ENCODE measurements around the gene BCLAF3.

The BCLAF3 gene

DNA sequence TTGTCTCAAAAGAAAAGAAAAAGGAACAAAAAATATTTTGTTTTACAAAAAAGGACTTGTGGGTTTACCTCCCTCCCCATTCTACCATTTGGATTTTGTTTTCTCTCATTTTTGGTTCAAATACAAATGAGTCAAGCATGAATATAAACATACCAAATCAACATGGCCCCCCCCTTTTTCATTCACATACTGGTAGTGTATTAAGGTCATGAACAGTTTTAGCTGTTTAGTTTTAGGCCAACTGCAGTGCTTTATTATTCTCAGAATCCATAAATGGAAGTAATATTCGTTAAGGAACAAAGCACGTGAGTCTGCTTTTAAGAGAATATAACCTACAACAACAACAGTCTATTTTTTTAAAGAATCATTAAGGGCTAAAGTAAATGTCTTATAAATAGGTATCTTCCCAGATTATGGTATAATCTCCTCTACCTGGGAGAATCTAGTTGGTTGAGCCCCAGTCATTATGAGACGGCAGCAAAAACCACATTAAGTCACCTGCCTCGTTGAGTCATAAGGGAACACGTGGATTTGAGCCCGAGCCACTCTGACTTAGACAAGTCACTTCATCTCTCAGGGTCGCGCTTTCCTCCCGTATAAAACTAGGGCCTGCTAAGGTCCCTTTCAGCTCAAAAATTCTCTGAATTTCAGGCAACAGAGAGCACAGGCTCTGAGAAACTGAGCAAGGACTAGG is 26.7 kb downstream of the BCLAF3 start:
- DNase-seq: no peak

- DNase-seq: no peak
Observed at GRCh38 chrX:19960913-19961312, 29.9 kb downstream of the BCLAF3 start.

GRCh38 chrX:19958552-19959486 is 32.0 kb downstream of the BCLAF3 start:
- DNase-seq: no peak

DNA sequence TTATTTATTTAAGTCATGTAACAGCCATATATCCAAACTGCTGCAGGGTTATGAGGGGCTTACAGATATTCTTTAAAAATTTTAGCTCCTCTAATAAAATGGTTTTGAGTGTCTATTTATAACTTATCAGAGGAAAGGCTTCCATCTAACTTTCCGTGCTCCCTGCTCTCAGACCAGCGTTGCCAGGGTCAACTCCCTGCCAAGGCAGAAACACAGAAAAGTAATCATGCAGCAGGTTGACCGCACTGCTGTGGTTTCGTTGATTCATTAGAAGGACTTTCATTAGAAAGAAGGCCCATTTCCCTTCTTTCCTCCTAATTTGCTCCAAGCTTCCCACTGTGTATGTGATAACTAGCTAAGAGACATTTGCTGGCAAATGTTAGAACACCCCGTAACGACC is 33.9 kb downstream of the BCLAF3 start:
- DNase-seq: no peak

DNA sequence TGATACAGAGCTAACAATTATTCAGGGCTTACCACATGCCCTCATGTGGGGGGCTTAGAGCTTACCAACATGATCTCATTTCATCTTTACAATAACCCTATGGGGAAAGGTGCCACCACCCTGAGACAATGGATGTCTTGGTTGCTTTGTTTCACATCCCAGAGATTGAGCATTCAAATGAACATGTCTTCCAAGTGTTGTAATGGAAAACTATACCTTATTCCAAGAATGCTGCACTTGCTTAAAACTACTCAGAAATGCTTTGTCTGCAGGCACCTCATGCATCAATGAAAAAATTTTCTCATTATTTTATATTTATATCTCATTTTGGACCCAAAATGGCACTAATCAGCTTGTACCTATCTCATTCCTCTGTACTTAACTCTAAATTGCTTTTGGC is 34.6 kb downstream of the BCLAF3 start:
- no peak for DNase-seq

DNA sequence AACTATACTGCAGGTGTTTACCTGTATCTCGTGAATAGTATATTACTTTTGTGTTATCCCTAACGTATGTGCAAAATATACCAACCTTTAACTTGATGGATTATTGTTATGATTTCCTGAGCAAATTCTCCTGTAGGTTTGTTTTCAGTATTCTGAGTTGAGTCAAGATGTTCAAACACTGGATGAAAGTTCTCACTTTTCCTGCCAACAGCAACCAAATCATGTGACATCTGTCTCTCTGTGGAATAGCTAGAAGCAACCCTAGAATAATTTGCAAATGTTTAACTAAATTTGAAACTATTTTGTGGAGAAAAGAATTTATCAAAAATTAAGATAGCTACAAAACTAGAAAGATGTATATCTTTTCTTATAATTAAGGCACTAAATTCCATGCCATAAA is 35.6 kb downstream of the BCLAF3 start:
- DNase-seq: no peak

DNA sequence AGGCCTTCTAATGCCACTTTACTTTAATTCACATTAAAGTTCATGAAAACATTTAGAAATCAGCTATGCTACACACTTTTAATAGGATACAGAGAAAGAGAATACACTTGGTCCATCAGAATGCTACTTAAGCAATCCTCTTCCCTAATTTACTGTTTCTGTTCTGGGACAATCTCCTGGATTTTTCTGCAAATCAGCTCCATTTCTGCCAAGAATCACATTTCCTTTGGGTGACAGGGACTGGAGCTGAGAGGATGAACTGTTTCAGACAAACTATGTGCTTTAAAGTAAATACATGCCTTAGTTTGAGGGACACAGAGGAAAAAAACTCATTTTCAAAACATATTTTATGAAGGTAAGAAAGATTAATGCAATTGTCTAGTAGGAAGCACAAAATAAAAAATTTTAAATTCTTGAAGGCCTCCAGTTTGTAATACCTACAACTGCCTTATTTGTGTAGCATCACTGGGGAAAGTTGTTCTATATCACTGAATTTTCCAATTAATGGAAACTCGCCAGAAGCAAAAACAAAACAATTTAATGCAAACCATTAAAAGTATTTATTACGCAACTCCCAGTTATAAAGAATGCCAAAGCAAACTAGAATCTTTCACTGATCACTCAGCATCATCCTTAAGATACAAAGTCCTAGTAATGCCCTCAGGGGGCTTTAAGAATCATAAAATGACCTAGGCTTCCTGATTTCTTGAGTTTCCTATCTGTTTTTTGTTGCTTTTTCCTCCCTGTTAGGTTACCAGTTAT is 36.3 kb downstream of the BCLAF3 start:
- DNase-seq: no peak

- DNase-seq: no peak
Observed at GRCh38 chrX:19953145-19953544, 37.7 kb downstream of the BCLAF3 start.

- DNase-seq: no peak
Observed at GRCh38 chrX:19949340-19949739, 41.5 kb downstream of the BCLAF3 start.

GRCh38 chrX:19947612-19948011 is 43.2 kb downstream of the BCLAF3 start:
- no peak for DNase-seq
